CD4-positive, alpha-beta T cell (primary cell): ENCODE measurements around the gene TSPAN8. TPM values are rescaled to one million over a fixed set of nuclear protein-coding genes. Genes with fewer than 3 reads are reported as not detected.

Experiments used
- ATAC-seq: fragments of 200-7000 bp; cut with Tn5 transposase; one replicate; pipeline ENCODE4 v1.10.0; 2022; ENCODE audit warnings: mild to moderate bottlenecking; ENCODE audit not compliant: poor library complexity
- CTCF ChIA-PET: fragments of 350-600 bp; sonication (Branson Sonifier 250); formaldehyde crosslinking; loops from one replicate; lab custom pipeline; 2021; ENCODE audit warnings: antibody characterized with exemption, inconsistent platforms; lab: Charles Lee
- POLR2A ChIA-PET: fragments of 350-600 bp; sonication (Branson Sonifier 250); formaldehyde crosslinking; loops from one replicate; lab custom pipeline; 2021; ENCODE audit warnings: antibody characterized with exemption, inconsistent platforms; lab: Charles Lee
- DNase-seq, 14 experiments: peaks; one replicate each; pipeline ENCODE4 v3.0.0-alpha.2; 2013 to 2020; ENCODE audit warnings: mixed read lengths in 2 of 14
- H3K27ac ChIP-seq, 2 donors: one replicate each; pipeline versions ENCODE4 v1.5.1 to v1.7.0; 2013; ENCODE audit warnings: low read length in 2 of 2, low read depth in 1 of 2, mild to moderate bottlenecking in 1 of 2
- H3K27me3 ChIP-seq, 2 experiments: 1 replicate in 1 of 2; 2 replicates in 1 of 2; pipeline versions ENCODE4 v1.6.1 to v1.7.0; 2013; ENCODE audit warnings: low read length in 2 of 2, control low read depth in 1 of 2, mild to moderate bottlenecking in 1 of 2, moderate library complexity in 1 of 2; ENCODE audit not compliant: insufficient read depth in 2 of 2, control insufficient read depth in 1 of 2
- H3K36me3 ChIP-seq: one replicate; pipeline ENCODE4 v1.6.1; 2013; ENCODE audit warnings: low read length, control low read depth; ENCODE audit not compliant: insufficient read depth
- H3K4me1 ChIP-seq: one replicate; pipeline ENCODE4 v1.6.1; 2013; ENCODE audit warnings: low read length, control low read depth; ENCODE audit not compliant: insufficient read depth
- H3K4me3 ChIP-seq: one replicate; pipeline ENCODE4 v1.5.1; 2013; ENCODE audit warnings: mild to moderate bottlenecking, low read length, moderate library complexity
- H3K9me3 ChIP-seq, 2 experiments: 1 replicate in 1 of 2; 2 replicates in 1 of 2; pipeline versions ENCODE4 v1.6.1 to v1.7.0; 2013; ENCODE audit warnings: low read length in 2 of 2, mild to moderate bottlenecking in 2 of 2, control low read depth in 1 of 2, moderate library complexity in 1 of 2; ENCODE audit not compliant: control insufficient read depth in 1 of 2, insufficient read depth in 1 of 2
- H3K27ac Mint-ChIP-seq: one replicate; pipeline ENCODE4 v1.8.0; 2020; ENCODE audit warnings: mixed read lengths
- H3K27me3 Mint-ChIP-seq: one replicate; pipeline ENCODE4 v1.8.0; 2021; ENCODE audit warnings: mixed read lengths
- H3K36me3 Mint-ChIP-seq: one replicate; pipeline ENCODE4 v1.8.0; 2021; ENCODE audit warnings: low read depth, mixed read lengths
- H3K4me1 Mint-ChIP-seq: one replicate; pipeline ENCODE4 v1.8.0; 2021; ENCODE audit warnings: low read depth, mixed read lengths
- H3K4me3 Mint-ChIP-seq: one replicate; pipeline ENCODE4 v1.8.0; 2020; ENCODE audit warnings: mild to moderate bottlenecking, mixed read lengths
- H3K9me3 Mint-ChIP-seq: one replicate; pipeline ENCODE4 v1.8.0; 2020; ENCODE audit warnings: mixed read lengths
- CTCF ChIP-seq: fragments of 200-600 bp; IDR thresholded peaks from one replicate; pipeline ENCODE4 v1.8.0; 2022; ENCODE audit warnings: antibody characterized with exemption, mild to moderate bottlenecking
- intact Hi-C, 2 experiments: fragments of 100-400 bp; cut with DNase I in 1 of 2; cut with micrococcal nuclease in 1 of 2; formaldehyde crosslinking; loops; one replicate each; pipeline versions ENCODE4 v1.15.1 to v1.9.0; 2023 to 2025; cut with DNase I, micrococcal nuclease
- total RNA-seq, 174 experiments: library from RNA in 2 of 174; stranded (reverse) in 2 of 174; gene quantifications; one replicate each; pipeline ENCODE4 v1.2.3 and lab custom pipeline; 2021 to 2026

The TSPAN8 gene
- total RNA-seq, 2 experiments from 2014 or later, result not detected

GRCh38 chr12:71134405-71134804 is 23.4 kb downstream of the TSPAN8 start:
- Histone ChIP-seq H3K27me3 (no peaks in the 10 kb centered on the region), H3K36me3 (no peaks in the 10 kb centered on the region), H3K9me3 (peaks cover 0 to 3% of the 10 kb centered on the region in 2 experiments), H3K4me1 (no peaks in the 10 kb centered on the region), H3K27ac (no peak overlapping the region), H3K4me3 (no peak overlapping the region)
- CTCF ChIA-PET, result no interaction called here
- DNase-seq (no peak), ATAC-seq (no peak)
- H3K27me3 Mint-ChIP-seq, result peaks cover 7% of the 10 kb centered on the region
- no peaks in the 10 kb centered on the region for H3K36me3 Mint-ChIP-seq
- POLR2A ChIA-PET, result no interaction called here
- H3K9me3 Mint-ChIP-seq, result peaks cover 3% of the 10 kb centered on the region
- no peak overlapping the region for H3K4me3 Mint-ChIP-seq
- no peak overlapping the region for H3K27ac Mint-ChIP-seq
- H3K4me1 Mint-ChIP-seq, result no peaks in the 10 kb centered on the region
- TF ChIP-seq CTCF, result no peak
- intact Hi-C loops, result no loop called here

- intact Hi-C loops, result no loop called here
- Histone ChIP-seq H3K36me3 (no peaks in the 10 kb centered on the region), H3K4me3 (no peak overlapping the region), H3K27ac (no peak overlapping the region), H3K4me1 (no peaks in the 10 kb centered on the region), H3K27me3 (no peaks in the 10 kb centered on the region), H3K9me3 (no peaks in the 10 kb centered on the region)
- Mint-ChIP-seq H3K36me3 (no peaks in the 10 kb centered on the region), H3K27me3 (peaks cover 7% of the 10 kb centered on the region), H3K4me1 (no peaks in the 10 kb centered on the region), H3K4me3 (no peak overlapping the region), H3K27ac (no peak overlapping the region), H3K9me3 (peaks cover 5% of the 10 kb centered on the region)
- POLR2A ChIA-PET, result no interaction called here
- no peak for TF ChIP-seq CTCF
- no peak for DNase-seq
- ATAC-seq, result no peak
- CTCF ChIA-PET, result no interaction called here
Measured at GRCh38 chr12:71130521-71131069, 27.2 kb downstream of the TSPAN8 start.

- Mint-ChIP-seq H3K27me3 (peaks cover 7% of the 10 kb centered on the region), H3K4me1 (no peaks in the 10 kb centered on the region), H3K4me3 (no peak overlapping the region), H3K27ac (no peak overlapping the region), H3K36me3 (no peaks in the 10 kb centered on the region), H3K9me3 (peaks cover 5% of the 10 kb centered on the region)
- DNase-seq (no peak), ATAC-seq (no peak)
- Histone ChIP-seq H3K4me3 (no peak overlapping the region), H3K9me3 (no peaks in the 10 kb centered on the region), H3K27ac (no peak overlapping the region), H3K27me3 (no peaks in the 10 kb centered on the region), H3K4me1 (no peaks in the 10 kb centered on the region), H3K36me3 (no peaks in the 10 kb centered on the region)
- ChIA-PET POLR2A (no interaction called here), CTCF (no interaction called here)
- TF ChIP-seq CTCF, result no peak
- intact Hi-C loops, result no loop called here
Measured at GRCh38 chr12:71129364-71129763, 28.4 kb downstream of the TSPAN8 start.
